Cortex of kidney (tissue), 1 donor: ENCODE data around the gene CHN2.

ENCODE experiments used
- DNase-seq: peaks from one replicate; lab custom pipeline; 2025; lab: John Stamatoyannopoulos, UW

Gene CHN2

GRCh38 chr7:29228289-29229011 lies 33.9 kb downstream of the CHN2 start:
- DNase-seq = no peak

DNA sequence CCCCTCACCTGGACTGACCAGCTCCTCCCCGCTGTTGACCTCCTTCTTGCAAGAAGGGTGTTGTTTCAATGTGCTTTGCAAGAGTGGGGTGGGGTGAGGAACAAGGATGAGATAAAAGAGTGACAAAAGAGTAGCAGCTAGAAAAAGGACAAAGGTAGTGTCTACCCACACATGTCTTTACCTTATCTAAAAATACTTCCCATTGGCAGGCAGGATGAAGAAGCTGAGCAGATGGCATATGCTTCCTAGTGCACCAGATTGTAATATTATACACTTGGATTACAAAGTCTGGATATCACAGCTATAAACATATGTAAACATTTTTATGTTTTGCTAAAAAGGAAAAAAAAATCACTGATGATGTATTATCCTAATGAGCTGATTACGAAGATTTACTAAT lies 34.5 kb downstream of the CHN2 start:
- no peak for DNase-seq

GRCh38 chr7:29229946-29230345 lies 35.4 kb downstream of the CHN2 start:
- DNase-seq = no peak

GRCh38 chr7:29230871-29231345 lies 36.3 kb downstream of the CHN2 start:
- DNase-seq = no peak

DNA sequence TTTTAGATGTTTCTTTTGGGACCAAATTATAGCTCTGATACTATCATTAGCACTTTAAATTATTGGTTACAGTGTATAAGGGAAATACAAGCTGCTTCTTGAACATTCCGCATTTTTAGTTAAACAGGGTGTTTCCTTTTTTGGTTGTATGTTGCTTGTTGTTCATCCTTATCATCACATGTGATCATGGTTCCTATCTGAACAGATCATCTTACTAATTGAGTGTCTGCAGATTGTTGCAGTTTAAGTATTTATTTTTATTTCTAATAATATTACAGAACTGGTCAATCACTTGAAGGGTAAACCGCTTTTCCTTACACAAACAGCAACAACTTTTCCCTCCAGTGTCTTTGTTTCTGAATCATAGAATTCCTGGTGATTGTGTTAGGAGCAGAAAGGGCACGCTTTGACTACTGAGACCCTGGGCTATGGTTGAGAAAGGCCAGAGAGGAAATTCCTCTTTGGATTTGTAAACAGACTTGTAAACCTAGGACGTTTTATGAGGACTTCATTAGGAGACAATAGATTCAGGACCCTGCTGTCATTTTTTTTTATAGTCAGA lies 37.2 kb downstream of the CHN2 start:
- no peak for DNase-seq

DNA sequence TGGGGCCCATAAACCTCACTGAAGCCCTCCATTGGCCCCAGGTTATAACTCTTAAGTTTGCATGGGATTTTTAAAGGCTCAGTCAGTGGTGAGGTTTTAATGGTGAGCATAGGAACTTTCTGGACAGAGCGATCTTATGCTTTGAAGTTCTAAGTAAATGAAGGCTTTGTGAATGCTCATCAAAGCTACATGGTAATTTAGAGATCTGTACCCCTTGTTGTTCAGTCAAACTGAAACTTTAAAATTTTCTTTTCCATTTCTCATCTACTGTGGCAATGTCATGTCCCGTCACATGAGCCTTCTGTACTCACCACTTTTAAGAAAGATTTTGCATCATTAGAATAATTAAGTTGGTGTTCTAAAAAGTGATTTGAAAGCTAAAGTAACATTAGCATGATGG lies 39.9 kb downstream of the CHN2 start:
- DNase-seq = no peak

- no peak for DNase-seq
These were observed 41.6 kb downstream of the CHN2 start for GRCh38 chr7:29236071-29236580.

GRCh38 chr7:29236649-29237048 lies 42.1 kb downstream of the CHN2 start:
- no peak for DNase-seq

GRCh38 chr7:29237489-29237888 lies 42.9 kb downstream of the CHN2 start:
- no peak for DNase-seq

GRCh38 chr7:29239638-29240037 lies 45.1 kb downstream of the CHN2 start:
- DNase-seq = no peak

GRCh38 chr7:29242265-29242664 lies 47.7 kb downstream of the CHN2 start:
- no peak for DNase-seq

GRCh38 chr7:29243910-29244655 lies 49.5 kb downstream of the CHN2 start:
- DNase-seq = no peak

- no peak for DNase-seq
These were observed 52.8 kb downstream of the CHN2 start for GRCh38 chr7:29247224-29247962.

DNA sequence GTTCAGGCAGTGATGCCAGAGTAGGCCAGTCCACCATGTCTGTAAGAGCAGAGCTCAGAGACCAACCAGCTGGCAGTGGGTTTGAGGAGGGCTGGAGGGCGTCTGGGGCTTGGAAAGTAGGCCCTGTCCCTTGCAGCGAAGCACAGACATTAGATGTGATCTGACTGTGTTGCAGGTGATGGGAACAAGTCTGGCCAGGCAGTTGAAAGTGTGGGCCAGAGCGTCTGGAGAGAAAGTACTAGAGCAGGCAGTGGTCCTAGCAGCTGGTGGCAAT lies 53.3 kb downstream of the CHN2 start:
- no peak for DNase-seq

DNA sequence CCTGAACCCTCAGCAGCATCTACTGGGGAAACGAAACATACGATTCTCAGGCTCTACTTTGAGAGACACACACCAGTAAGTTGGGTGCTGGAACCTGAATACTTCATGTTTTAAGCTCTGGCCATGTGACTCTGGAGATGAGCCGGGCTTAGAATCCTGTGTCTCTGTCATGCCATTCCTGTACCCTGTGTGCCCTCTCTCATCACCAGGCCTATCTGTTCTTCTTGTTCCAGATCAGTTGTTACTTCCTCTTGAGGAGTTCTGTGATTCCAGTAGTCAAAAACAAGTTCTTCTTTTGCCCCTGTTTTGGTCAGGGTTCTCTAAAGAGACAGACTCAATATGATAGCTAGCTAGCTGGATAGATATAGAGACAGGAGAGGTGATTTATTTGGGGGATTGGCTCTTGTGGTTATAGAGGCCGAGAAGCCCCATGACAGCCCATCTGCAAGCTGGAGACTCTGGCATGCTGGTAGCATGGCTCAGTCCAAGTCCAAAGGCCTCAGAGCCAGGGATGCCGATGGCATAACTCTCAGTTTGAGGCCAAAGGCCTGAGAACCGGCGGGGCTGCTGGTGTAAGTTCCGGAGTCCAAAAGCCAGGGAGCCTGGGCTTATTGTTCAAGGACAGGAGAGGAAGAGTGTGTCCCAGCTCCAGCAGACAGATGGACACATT lies 54.3 kb downstream of the CHN2 start:
- no peak for DNase-seq

DNA sequence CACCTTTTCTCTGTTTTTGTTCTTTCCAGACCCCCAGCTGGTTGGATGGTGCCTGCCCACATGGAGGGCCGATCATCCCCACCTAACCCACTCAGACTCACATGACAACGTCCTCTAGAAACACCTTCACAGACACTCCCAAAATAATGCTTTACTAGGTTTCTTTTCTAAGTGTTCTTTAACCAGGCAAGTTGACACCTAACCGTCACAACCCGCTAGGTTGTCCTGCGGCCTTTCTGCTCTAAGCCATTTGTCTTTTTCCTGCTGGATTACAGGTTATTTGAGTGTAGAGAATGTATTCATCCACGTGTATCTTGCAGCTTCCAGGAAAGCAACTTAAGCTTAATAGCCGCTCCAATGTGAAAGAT lies 54.8 kb downstream of the CHN2 start:
- no peak for DNase-seq

DNA sequence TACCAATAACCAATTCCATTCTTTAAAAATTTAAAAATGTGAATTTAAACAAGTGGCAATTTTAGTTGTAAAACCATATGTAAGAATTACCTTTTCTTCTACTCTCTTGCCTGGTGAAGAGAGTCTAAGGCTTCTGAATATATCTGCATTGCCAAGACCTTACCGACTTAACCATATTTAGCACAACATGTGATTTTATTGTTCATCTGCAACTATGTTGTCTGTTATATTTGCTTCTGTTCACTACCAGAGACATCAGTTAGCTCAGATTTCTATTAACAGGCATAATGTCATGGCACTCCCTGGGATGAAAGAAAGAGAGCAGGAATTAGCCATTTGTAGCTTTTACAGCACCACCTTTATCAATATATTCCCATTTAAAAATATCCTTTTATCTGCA lies 55.3 kb downstream of the CHN2 start:
- DNase-seq = no peak

- DNase-seq = no peak
These were observed 58.6 kb downstream of the CHN2 start for GRCh38 chr7:29253225-29253624.

DNA sequence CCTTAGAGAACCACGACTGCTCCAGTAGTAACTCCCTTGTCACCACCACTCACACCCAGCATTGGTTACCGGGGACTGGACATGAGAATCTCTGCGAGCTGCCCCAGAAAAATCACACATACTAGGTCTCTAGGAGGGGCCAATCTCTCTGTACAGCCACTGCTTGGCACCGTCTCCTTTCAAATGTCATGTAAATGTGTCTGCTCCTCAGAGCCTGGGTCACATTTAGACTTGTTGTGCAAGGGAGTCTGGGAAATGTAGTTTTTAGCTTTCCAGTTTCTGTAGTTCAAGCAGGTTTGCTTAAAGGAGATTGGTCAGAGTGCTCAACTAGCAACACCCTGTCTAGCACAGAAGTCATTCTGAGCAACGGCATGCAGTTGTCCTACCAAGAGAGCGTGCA lies 60.0 kb downstream of the CHN2 start:
- no peak for DNase-seq

- DNase-seq = no peak
These were observed 60.8 kb downstream of the CHN2 start for GRCh38 chr7:29255199-29255878.

DNA sequence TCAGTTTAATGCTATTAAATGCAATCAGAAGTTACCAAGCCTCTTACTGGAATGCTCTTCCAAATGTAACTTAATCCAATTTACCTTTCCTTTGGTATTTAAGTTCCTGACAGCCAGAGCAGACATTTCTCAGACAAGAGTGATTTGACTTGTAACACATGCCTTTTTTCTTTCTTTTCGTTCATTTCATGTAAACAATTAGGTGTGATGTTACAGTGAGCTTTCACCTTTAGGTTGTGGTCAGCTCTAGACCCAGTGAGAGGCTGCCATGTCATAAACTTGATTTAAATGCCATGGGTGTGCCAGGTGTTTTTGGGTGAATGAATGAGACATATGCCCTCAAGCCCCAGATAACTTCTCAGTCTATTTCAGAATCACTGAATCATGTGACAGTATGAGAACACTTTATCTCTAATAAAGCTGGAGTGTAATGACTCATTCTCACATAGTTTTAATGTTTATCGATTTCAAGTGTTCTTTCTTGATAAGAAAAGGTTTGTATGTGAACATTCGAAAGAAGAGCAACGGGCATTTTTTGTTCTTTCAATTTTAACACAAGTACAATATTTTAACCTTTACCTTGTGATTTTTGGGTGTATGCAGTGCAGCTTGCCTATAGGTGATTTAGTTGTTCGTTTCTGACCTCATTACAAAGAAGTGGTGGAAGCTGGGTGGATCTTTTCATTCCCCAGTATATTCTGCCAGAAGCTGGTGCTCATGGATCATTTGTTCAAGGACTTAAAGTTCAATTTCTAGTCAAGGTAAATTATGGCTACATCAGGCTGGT lies 61.5 kb downstream of the CHN2 start:
- no peak for DNase-seq
